ENCODE results near the gene DCPS.

DNA sequence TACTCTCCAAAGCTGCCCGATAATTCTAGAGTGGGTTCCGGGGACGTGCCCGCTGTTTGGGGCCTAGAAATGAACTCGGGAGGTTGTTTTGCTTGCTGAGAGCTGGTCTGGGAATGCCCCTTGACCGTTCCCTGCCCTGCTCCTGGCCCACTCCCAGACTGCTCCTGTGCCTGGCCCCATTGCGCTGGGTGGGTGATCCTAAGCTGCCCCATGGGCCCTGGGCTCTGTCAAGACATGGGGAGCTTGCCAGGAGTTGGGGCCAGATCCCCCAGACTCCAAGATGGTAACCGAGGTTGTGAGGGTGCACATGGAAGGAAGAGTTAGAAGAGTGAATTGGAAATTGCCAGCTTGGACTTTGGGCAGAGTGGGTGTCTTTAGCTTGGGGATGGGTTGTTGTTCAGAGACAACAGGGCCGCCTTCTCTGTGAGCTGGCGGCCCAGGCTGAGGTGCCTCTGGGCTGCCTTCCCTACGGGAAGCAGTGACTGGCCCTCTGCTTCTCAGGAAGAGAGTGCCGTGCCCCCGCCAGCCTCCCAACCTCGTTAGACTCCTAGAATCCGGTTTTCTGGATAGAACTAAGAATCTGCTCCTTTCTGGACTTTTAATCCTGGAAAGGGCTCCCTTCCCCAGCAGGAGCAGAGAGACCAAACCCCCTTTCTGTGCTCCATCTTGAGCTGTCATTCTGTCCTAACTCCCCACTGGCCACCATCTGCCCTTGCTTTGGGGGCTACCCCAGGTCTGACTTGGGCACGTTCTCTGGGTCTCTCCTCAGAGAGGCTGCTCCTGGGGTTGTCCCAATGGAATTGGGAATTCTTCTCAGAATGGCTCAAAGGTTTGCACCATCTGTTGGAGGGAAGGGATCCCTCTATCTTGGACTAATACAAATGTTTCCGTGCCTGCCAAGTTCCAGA lies 53.4 kb downstream of the DCPS start:
- TF ChIP-seq, protein P1, sequence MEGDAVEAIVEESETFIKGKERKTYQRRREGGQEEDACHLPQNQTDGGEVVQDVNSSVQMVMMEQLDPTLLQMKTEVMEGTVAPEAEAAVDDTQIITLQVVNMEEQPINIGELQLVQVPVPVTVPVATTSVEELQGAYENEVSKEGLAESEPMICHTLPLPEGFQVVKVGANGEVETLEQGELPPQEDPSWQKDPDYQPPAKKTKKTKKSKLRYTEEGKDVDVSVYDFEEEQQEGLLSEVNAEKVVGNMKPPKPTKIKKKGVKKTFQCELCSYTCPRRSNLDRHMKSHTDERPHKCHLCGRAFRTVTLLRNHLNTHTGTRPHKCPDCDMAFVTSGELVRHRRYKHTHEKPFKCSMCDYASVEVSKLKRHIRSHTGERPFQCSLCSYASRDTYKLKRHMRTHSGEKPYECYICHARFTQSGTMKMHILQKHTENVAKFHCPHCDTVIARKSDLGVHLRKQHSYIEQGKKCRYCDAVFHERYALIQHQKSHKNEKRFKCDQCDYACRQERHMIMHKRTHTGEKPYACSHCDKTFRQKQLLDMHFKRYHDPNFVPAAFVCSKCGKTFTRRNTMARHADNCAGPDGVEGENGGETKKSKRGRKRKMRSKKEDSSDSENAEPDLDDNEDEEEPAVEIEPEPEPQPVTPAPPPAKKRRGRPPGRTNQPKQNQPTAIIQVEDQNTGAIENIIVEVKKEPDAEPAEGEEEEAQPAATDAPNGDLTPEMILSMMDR (conservative IDR thresholded peaks at IDR 0.05 in 1 of 2, IDR thresholded peaks at IDR 0.05 in 1 of 2; ENCODE audit: extremely low read depth in 1 of 2, insufficient read depth in 1 of 2, low read depth in 1 of 2, low read length in 2 of 2) = no peak
- TF ChIP-seq EZH2 (IDR thresholded peaks at IDR 0.05; ENCODE audit: borderline replicate concordance, low read length) = no peak

Data from mammary epithelial cell (primary cell).